ENCODE measurements around the gene KDM7A. TPM values are rescaled to one million over a fixed set of nuclear protein-coding genes. Genes with fewer than 3 reads are reported as not detected.

KDM7A gene
- total and polyA plus RNA-seq, 9 of the 15 experiments (the other 6 are each of a cell fraction or from before 2014, with no cell fraction given): 0.90 to 8.4 (median 7.0) TPM

- TF ChIP-seq E2F1 (CRISPR knock-in tag; IDR thresholded peaks at IDR 0.05) (peak; percentile 92), ARID1B (IDR thresholded peaks at IDR 0.05) (no peak), ZNF717 (CRISPR knock-in tag; IDR thresholded peaks at IDR 0.05) (no peak), HDAC1 (IDR thresholded peaks at IDR 0.05) (peak in 1 of 2 experiments; percentile 91; a peak in 2 of 4 replicates), SMAD1 (IDR thresholded peaks at IDR 0.05; ENCODE audit: low read depth, low read length, partially characterized antibody) (no peak), TAL1 (IDR thresholded peaks at IDR 0.05) (no peak), ELF2 (CRISPR knock-in tag; IDR thresholded peaks at IDR 0.05) (0 out of 2 replicates have a peak, but pooled peaks have one; percentile 55), ZBTB49 (CRISPR knock-in tag; IDR thresholded peaks at IDR 0.05; ENCODE audit: borderline replicate concordance) (0 out of 2 replicates have a peak, but pooled peaks have one; percentile 88), BCLAF1 (IDR thresholded peaks at IDR 0.05; ENCODE audit: borderline replicate concordance in 1 of 2, control insufficient read depth in 1 of 2, low read depth in 2 of 2, low read length in 1 of 2) (0 out of 4 replicates have a peak, but pooled peaks of 1 of the 2 experiments have one; percentile 47), ZNF408 (CRISPR knock-in tag; IDR thresholded peaks at IDR 0.05; ENCODE audit: low read depth) (no peak), CXXC5 (CRISPR knock-in tag; IDR thresholded peaks at IDR 0.05) (peak; percentile 98), ERF (CRISPR knock-in tag; IDR thresholded peaks at IDR 0.05) (peak; percentile 85), BRCA1 (IDR thresholded peaks at IDR 0.05) (no peak), BRCA1 (CRISPR knock-in tag; IDR thresholded peaks at IDR 0.05) (0 out of 2 replicates have a peak, but pooled peaks have one; percentile 65), ZNF280B (CRISPR knock-in tag; IDR thresholded peaks at IDR 0.05) (no peak), MCM5 (IDR thresholded peaks at IDR 0.05; ENCODE audit: low read depth) (no peak), NEUROD1 (IDR thresholded peaks at IDR 0.05; ENCODE audit: borderline replicate concordance, low read depth, low read length, partially characterized antibody) (no peak), IRF9 (tag; IDR thresholded peaks at IDR 0.05) (no peak)
Observed at GRCh38 chr7:140062528-140063299, 114.1 kb downstream of the KDM7A start, which contains the start of gene PARP12 (continued).

All from K562 (cell line).